NT2/D1 (cell line): ENCODE results near the gene WDR48.
A peak's percentile ranks its signal among the peaks of the same experiment; 100 is the strongest.

ENCODE experiments used
- DNase-seq: peaks from one replicate; pipeline ENCODE4 v3.0.0-alpha.2; 2011; ENCODE audit warnings: low read depth, low spot score
- H3K27me3 ChIP-seq: 2 replicates; pipeline ENCODE4 v1.6.0; 2011; ENCODE audit warnings: mild to moderate bottlenecking; ENCODE audit not compliant: insufficient read length, insufficient read depth
- H3K36me3 ChIP-seq: 2 replicates; pipeline ENCODE4 v1.6.1; 2011; ENCODE audit warnings: mild to moderate bottlenecking, low read length, mixed read lengths; ENCODE audit not compliant: insufficient read depth, insufficient read length
- H3K4me1 ChIP-seq: 2 replicates; pipeline ENCODE4 v1.5.1; 2011; ENCODE audit not compliant: insufficient read depth, insufficient read length
- H3K4me3 ChIP-seq: 2 replicates; pipeline ENCODE4 v1.5.1; 2011; ENCODE audit warnings: low read depth; ENCODE audit not compliant: insufficient read length
- H3K9ac ChIP-seq: 2 replicates; pipeline ENCODE4 v1.6.0; 2011; ENCODE audit warnings: low read depth; ENCODE audit not compliant: insufficient read length
- H3K9me3 ChIP-seq: 2 replicates; pipeline ENCODE4 v1.5.1; 2011; ENCODE audit warnings: mild to moderate bottlenecking, low read length; ENCODE audit not compliant: insufficient read depth
- SUZ12 ChIP-seq: IDR thresholded peaks from 2 replicates; pipeline ENCODE4 v1.6.1; 2011; ENCODE audit not compliant: insufficient read length, insufficient read depth; ENCODE audit errors: extremely low read depth
- YY1 ChIP-seq: IDR thresholded peaks from 2 replicates; pipeline ENCODE4 v1.6.1; 2011; ENCODE audit not compliant: insufficient read length, insufficient read depth
- ZNF274 ChIP-seq: IDR thresholded peaks from 2 replicates; pipeline ENCODE4 v1.6.1; 2011; ENCODE audit warnings: mild to moderate bottlenecking, low read depth, low read length

The WDR48 gene

DNA sequence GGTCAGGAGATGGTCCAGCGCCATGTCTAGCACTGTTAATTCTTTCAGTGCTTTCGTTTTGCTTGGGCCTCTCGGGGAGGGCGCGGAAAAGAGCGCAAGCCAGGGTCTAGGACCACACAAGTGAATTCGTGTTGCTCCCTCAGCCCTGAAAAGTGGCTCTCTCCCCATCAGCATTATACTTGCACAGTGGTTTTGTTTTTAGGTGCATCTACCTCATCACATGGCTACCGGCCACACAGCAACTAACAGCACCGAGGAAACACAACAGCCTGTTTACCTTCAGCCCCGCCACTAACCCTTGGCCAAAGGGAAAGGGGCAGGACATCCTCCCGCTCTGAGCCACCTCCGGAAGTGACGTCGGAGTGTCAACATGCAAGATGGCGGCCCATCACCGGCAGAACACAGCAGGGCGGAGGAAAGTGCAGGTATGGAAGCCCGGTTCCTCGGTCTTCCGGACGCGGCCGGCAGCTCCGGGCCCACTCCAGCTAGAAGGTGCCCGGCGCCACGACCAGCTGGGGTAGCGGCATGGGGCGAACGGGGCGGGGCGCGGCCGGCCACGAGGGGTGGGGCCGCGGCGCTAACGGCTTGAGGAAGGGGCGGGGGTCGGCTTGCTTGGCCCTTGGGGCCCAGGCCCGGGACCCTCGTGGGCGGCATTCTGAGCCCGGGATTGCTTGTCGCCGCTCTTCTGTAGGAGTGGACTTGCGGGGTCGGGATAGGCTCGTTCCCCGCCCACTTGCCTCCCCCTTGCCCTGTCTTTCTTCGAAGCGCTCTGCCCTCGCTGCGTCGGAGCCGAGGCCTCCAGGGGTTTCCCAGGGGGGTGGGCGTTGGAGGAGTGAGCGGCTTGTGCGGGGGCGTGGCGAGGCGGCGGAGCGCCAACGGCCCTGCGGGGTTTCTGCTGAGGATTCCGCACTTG is at the start of gene WDR48, which contains the start of gene SCN11A:
TSS of gene WDR48 (plus strand) at position 368 of the 913 bp plus-strand sequence. CDS start at position 378, 10 bp downstream.
TSS of gene SCN11A (minus strand) at position 296 of the 913 bp plus-strand sequence. CDS start 101,582 bp downstream, outside the sequence.
- H3K27me3 ChIP-seq, result no peaks in the 10 kb centered on the region
- peak within 1 kb of the TSS; percentile 88 for H3K9ac ChIP-seq
- TF ChIP-seq SUZ12 (no peak), YY1 (peak; percentile 91), ZNF274 (no peak)
- H3K4me1 ChIP-seq, result no peaks in the 10 kb centered on the region
- no peaks in the 10 kb centered on the region for H3K9me3 ChIP-seq
- DNase-seq, result peak; percentile 94
- H3K4me3 ChIP-seq, result peak within 1 kb of the TSS; percentile 93
- H3K36me3 ChIP-seq, result no peaks in the 10 kb centered on the region

DNA sequence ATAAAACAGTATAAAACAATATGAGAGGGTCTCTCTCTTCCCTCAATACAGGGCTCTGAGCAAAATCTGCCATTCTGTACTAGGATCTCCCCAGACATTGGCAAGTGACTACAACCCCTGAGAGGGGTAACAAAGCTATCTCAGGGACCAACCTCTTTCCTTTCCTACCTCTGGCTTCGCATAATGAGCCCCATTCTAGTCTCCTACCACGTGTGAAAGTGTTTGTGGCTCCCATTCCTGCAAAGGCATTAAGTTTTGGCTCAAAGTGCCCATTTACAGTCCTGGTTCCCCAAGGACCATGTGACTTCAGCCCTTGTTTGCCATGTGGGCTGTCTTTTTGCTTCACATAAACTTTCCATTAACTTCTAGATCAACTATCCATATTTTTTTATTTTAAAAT is 46.5 kb upstream of the WDR48 start:
- no peaks in the 10 kb centered on the region for H3K27me3 ChIP-seq
- no peak for DNase-seq
- no peak overlapping the region for H3K9ac ChIP-seq
- H3K4me1 ChIP-seq, result no peaks in the 10 kb centered on the region
- H3K36me3 ChIP-seq, result no peaks in the 10 kb centered on the region
- peaks cover 12% of the 10 kb centered on the region for H3K9me3 ChIP-seq
- no peak overlapping the region for H3K4me3 ChIP-seq
- no peak for TF ChIP-seq SUZ12
- TF ChIP-seq YY1, result no peak
- TF ChIP-seq ZNF274, result no peak

DNA sequence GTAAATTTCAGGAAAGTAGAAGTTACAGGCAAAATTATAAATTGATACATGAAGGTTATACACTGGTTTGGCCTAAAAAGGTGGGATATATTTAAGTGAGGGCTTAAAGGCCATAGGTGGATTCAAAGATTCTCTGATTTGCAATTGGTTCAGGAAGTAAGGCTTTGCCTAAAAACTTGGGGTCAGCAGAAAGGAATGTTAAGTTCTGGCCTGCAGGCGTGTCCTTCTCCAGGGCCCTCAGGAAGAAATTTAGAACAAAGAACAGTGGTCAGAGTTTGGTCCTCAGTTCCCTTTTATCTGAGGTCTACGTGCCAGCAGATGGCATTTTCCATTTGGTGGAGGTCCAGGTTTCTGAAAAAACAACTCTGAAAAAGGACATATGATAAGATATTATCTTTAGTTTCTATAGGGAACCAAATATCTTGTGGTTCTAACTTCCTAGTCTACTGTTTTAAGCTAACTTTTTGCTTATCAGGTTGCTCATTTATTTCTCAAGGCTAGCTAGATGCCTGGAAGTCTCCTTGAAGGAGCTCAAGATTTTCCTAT is 40.6 kb upstream of the WDR48 start:
- TF ChIP-seq SUZ12 (no peak), YY1 (no peak), ZNF274 (no peak)
- H3K36me3 ChIP-seq, result no peaks in the 10 kb centered on the region
- no peak overlapping the region for H3K4me3 ChIP-seq
- peaks cover 12% of the 10 kb centered on the region for H3K9me3 ChIP-seq
- DNase-seq, result no peak
- no peak overlapping the region for H3K9ac ChIP-seq
- no peaks in the 10 kb centered on the region for H3K27me3 ChIP-seq
- H3K4me1 ChIP-seq, result peaks cover 2% of the 10 kb centered on the region

DNA sequence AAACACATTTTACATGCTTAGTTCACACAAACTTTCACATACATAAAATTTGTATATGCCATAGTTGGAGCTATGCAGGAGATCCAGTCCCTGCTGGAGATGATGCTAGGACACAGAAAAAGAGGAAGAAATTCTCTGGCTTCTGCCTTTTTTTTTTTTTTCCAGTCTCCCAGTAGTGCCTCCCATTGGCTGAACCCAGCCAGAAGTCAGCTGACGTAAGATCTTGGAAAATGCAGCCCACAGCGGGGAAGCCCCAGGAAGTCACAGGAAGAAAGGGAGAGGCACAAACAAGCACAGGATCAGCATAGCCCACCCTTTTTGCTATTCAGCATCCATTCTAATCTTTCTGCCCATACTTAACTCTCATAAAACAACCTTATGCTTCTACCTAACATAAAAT is 38.5 kb upstream of the WDR48 start:
- TF ChIP-seq ZNF274, result no peak
- no peak overlapping the region for H3K9ac ChIP-seq
- H3K4me3 ChIP-seq, result no peak overlapping the region
- DNase-seq, result peak; percentile 49
- H3K36me3 ChIP-seq, result no peaks in the 10 kb centered on the region
- no peaks in the 10 kb centered on the region for H3K27me3 ChIP-seq
- H3K4me1 ChIP-seq, result peaks cover 2% of the 10 kb centered on the region
- H3K9me3 ChIP-seq, result peaks cover 12% of the 10 kb centered on the region

DNA sequence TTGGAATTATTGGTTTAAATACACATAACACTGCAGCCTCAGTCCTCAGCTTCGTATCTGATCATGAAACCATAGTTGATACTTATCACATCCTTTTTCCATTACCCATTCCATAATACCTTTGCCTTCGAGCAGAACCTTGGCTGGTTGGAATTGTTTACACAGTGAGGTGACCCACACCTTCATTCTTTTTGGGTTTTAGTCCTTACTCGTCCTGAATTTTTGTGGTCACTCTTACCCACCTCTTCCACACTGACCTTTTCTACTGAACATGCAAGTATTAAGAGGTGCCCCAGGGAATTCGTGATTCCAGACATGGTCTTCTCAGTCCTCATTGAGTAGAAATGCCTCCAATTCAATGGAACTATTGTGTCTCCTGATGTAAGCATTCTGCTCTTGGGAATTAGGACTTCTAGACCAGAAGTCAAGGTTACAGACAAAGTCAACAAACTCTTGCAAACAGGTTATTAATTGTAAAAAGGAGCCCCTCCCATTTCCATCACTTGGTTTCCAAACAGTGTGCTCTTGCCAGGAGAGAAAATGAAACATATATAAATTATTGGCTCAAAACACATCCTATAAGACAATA is 37.8 kb upstream of the WDR48 start:
- no peaks in the 10 kb centered on the region for H3K36me3 ChIP-seq
- H3K9ac ChIP-seq, result no peak overlapping the region
- H3K27me3 ChIP-seq, result no peaks in the 10 kb centered on the region
- H3K9me3 ChIP-seq, result peaks cover 12% of the 10 kb centered on the region
- TF ChIP-seq YY1, result no peak
- no peak for TF ChIP-seq ZNF274
- no peak for TF ChIP-seq SUZ12
- H3K4me3 ChIP-seq, result no peak overlapping the region
- DNase-seq, result no peak
- H3K4me1 ChIP-seq, result peaks cover 2% of the 10 kb centered on the region

DNA sequence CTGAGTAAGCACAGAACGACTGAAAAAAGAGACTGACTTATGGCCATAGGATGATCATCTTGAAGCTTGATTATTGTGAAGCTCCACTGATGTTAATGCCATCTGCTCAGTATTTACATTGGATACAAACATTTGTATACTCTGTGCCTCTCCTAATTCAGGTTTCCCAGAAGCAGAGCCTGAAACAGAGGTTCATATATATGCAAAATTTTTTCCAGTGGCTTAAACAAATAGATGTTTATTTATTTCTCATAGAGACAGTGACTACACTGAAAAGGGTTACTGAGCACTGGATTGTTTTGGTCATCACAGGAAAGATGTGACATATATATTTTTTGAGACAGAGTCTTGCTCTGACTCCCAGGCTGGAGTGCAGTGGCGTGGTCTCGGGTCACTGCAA is 36.4 kb upstream of the WDR48 start:
- H3K9ac ChIP-seq, result no peak overlapping the region
- H3K27me3 ChIP-seq, result no peaks in the 10 kb centered on the region
- no peak for TF ChIP-seq SUZ12
- TF ChIP-seq YY1, result no peak
- no peak for TF ChIP-seq ZNF274
- DNase-seq, result no peak
- H3K4me3 ChIP-seq, result no peak overlapping the region
- H3K9me3 ChIP-seq, result no peaks in the 10 kb centered on the region; the same call in 1 of the 2 replicates
- no peaks in the 10 kb centered on the region for H3K36me3 ChIP-seq
- H3K4me1 ChIP-seq, result peaks cover 2% of the 10 kb centered on the region

DNA sequence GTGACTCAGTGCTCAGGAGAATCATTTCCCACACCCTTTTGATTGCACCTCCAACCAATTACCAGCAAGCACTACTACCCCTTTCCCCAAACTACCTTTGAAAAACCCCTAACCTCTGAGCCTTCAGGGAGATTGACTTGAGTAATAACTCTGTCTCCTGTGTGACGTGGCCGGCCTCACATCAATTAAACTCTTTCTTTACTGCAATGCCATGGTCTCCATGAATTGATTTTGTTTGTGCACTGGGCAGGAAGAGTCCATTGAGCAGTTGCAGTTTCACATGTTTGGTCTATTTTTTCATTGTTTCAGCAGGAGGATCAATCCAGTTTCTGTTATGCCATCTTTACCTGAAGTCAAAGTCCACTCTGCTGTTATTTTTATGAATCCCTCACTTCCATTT is 32.5 kb upstream of the WDR48 start:
- no peak for DNase-seq
- H3K27me3 ChIP-seq, result no peaks in the 10 kb centered on the region
- no peak overlapping the region for H3K9ac ChIP-seq
- no peak for TF ChIP-seq SUZ12
- no peak for TF ChIP-seq YY1
- TF ChIP-seq ZNF274, result no peak
- H3K4me1 ChIP-seq, result no peaks in the 10 kb centered on the region
- H3K9me3 ChIP-seq, result no peaks in the 10 kb centered on the region
- H3K36me3 ChIP-seq, result no peaks in the 10 kb centered on the region
- H3K4me3 ChIP-seq, result no peak overlapping the region
